CD1c-positive myeloid dendritic cell (primary cell): ENCODE measurements around the gene CPN2.

Experiments
- DNase-seq: peaks from one replicate; pipeline ENCODE4 v3.0.0-alpha.2; 2016; ENCODE audit errors: extremely low spot score

CPN2 gene

DNA sequence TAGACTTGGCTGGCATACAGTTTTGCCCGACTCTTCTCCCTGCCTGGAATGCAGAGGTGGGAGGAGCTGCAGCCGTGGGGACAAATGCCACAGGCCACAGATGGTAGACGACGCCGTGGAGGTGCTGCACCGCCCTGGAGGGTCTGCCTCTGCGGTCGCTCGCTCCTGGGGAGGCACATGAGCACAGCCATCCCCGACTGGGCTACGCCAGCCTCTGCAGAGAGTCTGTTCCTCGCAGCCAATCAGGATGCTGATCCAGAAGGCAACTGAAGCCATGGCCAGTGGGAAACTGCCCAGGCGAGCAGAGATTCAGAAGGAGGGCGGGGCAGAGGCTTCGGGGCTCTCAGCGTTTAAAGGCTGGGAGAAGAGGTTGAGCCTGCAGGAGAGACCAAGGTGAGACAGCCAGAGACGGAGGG, 30.3 kb upstream of the CPN2 start:
- no peak for DNase-seq

DNA sequence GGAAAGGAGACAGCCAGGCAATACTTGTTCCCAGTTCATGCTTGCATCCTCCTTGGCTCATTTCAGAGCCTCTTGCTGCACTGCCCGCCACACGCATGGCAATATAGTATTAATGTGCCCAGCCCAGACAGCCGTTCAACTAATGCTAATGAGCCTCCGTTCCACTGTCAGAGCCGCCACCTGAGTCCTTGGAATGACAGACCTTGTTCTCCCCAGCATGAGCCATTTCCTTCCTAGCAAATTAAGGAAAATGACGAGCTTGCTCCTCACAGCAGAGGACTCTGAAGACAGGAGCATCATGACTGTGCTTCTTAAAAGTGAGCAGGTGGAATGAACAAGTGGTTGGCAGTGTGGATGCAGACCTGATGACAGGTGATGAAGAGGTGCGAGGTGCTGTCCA, 29.2 kb upstream of the CPN2 start:
- no peak for DNase-seq

DNA sequence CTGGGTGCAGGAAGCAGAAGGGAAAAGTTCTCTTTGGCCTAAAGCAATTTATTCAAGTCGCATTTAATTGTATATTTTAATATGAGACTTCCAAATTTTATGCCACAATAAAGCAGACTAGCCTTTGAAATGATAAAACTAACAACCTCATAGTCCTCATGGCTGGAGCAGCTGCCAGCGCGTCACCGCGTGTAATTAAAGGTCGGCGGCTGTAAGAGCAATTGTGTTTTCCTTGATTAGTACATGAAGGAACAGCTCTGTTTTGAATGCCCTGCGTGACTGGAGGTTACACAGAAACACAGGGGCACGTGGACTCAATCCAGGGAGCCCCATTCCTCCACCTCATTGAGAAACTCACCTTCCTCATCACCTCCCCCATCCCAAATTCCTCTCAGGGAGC, 28.5 kb upstream of the CPN2 start:
- DNase-seq: no peak

DNA sequence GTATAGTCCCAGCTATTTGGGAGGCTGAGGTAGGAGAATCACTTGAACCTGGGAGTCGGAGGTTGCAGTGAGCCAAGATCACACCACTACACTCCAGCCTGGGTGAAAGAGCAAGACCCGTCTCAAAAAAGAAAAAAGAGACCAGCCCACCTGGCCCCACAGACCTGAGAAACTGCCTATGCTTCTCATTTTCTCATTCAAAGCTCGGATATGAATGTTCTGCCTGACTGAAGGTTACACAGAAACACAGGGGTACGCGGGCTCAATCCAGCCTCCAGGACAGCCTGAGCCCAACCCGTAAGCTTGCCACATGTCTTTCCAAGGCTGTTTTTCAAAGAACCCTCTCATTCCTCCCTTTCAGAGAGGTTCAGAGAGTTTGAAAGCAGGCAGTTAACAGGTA, 28.1 kb upstream of the CPN2 start:
- no peak for DNase-seq

GRCh38 chr3:194377708-194378107, 26.6 kb upstream of the CPN2 start:
- DNase-seq: no peak

DNA sequence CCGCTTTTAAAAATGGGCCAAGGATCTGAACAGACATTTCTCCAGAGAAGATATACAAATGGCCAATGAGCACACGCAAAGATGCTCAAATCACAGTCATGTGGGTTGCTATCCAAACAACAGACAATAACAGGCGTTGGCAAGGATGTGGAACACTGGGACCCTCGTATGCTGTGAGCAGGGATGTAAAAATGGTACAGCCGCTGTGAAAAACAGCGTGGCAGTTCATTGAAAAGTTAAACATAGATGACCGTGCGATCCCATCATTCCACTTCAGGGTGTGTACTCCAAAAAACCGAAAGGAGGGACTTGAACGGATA, 25.1 kb upstream of the CPN2 start:
- DNase-seq: no peak

- DNase-seq: no peak
Measured at GRCh38 chr3:194375473-194376240, 24.5 kb upstream of the CPN2 start.

GRCh38 chr3:194374935-194375334, 23.8 kb upstream of the CPN2 start:
- DNase-seq: no peak

DNA sequence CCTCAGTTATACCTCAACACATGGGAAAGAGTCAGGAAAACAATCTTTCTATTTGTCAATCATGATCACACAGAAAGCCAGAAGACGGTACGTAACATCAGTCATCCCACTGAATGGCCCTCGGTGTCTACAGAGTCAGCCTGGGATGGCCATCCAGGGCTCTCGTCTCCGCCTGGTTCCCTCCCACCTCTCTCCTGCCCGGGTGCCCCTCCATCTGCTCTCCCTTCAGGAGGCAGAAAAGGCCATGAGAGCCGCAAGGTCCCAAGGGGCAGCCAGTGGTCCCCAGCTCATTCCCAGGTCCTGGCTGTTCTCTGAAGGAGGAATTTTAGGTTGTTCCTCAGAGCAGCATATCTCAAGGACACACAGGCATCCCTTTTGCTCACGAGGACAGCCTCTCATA, 22.8 kb upstream of the CPN2 start:
- DNase-seq: no peak

DNA sequence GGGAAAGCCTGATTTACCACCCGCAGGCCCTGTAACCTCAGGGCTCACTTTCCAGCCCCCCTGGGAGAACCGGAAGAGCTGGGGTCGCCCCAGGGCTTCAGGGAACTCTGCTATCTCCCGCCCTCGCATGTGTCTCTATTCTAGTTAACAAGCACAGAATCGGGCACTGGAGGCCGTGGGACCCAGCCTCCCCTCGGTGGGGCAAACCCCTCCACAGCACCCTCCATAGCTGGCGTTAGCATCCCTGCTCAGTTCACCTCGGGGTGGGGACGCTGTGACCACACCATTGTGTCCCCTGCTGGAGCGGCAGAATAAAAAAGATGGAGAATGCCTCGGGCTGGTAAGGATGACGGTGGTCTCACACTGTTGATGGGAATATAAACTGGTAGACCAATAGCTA, 21.9 kb upstream of the CPN2 start:
- DNase-seq: no peak

DNA sequence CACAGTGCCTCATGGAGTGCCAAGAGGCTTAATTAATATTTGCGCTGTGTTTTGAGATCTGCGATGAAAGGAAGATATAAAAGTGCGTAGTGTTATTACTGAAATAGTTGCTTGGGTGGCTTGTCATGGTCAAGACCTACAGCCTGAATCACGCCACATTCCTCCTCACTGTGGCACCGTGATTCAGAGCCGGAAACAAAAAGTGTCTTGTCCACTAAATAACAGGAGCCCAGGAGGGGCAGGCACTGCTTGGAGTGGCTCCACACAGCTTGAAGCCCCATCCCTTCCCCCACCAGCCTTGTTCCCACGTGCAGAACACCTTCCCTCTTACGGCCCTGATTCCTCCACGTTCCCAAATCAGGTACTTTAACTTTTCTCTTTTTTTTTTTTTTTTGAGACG, 19.6 kb upstream of the CPN2 start:
- no peak for DNase-seq

DNA sequence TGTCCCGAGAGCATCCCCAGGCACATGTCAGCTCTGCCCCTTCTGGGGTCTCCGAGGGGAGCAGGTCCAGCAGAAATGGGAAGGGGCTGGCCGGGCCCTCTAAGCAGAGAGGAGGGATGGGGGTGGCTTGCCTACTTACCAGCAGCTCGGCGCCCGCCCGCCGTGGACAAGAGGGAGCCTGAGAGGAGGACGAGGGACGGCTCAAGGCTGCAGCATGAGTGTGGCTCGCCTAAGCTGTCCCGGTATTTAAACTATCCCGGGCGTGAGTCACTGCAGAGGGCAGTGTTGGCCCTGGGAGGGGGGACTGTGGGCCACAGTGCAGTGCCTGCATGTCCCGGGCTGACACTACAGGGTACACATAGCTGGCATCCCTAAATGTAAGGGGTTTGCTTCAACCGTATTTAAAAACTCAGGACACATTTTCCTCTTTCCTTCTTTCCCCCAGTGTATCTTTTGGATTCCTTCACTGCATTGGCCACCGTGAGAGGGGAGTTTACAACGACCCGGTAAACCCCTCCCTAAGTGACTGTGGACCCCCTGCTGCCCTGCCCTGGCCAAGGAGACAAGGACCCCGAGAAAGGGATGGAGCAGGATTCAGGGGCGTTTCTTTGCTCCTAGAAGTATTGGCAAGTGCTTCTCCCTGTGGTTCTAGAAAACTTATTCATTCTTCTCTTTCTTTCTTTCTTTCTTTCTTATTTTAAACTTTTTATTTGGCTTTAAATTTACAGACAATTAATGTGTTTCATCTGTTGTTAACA, 18.6 kb upstream of the CPN2 start, which contains the start of gene LRRC15:
TSS of gene LRRC15 (minus strand) at position 222 of the 758 bp plus-strand sequence. CDS start 8,700 bp downstream, outside the sequence.
- no peak for DNase-seq

DNA sequence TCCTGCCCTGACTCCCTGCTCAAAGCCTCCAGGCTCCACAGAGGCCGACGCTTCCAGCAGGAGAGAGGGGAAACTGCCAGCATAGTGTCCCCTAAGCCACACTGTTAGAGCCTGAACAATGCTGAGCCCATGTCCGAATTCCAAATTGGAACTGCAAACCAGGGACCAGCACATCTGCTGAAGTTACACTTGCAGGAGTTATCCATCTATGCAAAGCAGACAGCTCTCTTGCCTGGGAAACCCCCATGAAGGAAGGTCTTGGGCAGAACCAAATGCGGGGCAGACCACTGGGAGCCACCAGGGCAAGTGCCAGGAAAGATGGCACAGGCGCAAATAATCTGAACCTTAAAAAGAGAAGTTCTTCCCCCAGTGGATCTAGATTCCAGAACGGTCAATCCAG, 17.8 kb upstream of the CPN2 start:
- no peak for DNase-seq

DNA sequence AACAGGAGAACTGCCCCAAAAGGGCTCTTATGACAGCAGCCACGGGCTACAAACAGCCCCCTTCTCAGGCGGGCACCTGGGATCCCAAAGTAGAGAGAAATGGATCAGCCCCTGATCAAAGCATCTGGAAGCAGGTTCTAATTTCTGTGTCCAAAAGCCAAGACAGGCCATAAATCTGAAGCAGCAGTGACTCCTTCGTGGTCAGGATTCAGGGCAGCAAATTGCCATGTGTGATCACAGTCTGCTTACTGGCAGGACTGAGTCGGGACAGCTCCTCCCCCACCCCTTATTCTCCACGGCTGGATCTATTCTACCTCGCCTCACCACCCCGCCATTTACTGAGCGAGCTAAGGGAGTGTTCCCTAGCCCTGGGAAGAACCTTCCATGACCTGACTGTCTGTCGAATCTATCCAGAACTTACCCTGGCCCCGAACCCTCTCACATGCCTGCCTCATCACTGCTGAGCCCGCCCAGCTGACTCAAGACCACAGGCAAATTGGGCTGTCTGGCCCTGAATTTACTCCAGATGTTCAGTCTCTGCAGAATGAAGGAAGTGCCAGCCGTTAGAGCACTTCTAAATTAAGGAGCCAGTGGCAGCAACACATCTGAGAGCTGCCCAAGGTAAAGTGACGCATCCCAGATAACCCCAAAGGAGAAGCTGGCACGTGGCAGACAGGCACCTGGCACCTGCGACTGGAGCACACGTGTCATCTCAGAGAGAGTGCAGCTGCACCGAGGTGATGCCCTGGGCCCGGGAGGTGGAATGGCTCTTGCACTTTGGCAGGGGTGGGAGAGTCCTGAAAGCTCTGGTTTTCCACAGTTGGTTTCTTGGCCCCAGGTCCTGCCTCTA, 17.1 kb upstream of the CPN2 start:
- no peak for DNase-seq

GRCh38 chr3:194365978-194366490, 14.9 kb upstream of the CPN2 start:
- no peak for DNase-seq

- no peak for DNase-seq
Measured at GRCh38 chr3:194365526-194365925, 14.4 kb upstream of the CPN2 start.

- no peak for DNase-seq
Measured at GRCh38 chr3:194364652-194365434, 13.7 kb upstream of the CPN2 start.

GRCh38 chr3:194364314-194364651, 13.2 kb upstream of the CPN2 start:
- DNase-seq: no peak

DNA sequence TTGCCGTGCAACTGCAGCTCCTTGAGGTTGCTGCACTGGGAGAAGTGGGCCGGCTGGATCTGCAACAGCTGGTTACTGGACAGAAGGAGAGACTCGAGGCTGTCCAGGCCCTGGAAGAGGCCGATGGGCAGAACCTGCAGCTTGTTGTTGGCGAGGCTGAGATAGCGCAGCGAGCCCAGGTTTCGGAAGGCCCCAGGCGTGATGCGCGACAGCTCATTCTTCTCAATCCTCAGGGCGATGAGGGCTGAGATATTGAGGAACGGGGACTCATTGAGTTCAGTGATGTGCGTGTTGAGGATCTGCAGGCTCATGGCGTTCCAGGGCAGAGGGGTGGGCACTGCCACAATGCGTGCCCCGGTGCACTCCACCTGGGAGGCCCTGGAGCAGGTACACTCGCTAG, 9.4 kb upstream of the CPN2 start:
- DNase-seq: no peak

DNA sequence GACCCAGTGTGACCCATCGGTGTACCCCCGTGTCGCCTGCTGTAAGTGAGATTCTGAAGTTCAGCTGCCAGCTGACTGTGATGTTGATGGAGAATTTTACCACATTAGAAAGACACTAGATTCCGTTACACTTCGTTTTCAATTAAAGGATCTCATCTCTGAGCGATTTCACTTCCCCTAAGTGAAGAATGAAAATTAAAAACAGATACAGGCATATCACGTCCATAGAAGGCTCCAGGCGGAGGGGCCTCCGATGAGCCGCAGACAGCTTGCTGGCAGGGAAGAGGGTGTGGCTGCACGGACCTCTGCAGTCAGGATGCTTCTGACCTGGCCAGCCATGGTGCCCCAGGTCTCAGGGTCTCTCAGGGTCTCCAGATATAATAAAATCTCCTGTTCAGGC, 6.6 kb upstream of the CPN2 start:
- no peak for DNase-seq

DNA sequence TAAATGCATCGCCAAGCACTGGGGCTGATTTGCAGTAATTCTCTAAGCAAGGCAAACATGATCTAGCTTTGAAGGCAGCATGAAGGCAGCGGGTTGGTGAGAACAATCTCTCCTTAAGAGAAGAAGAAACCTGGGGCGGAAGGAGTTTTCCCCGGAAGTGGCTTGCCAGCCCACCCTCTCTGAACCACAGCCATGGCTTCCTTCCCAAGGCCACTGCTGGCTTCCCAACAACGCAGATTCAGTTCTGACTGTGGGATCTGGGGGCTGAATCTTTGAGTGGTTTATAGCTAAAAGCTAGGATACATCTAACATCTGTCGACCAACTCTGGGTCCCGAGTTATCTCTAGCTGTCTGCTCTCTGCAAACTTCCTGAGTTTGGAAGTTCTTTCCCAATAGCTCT, 4.3 kb upstream of the CPN2 start:
- DNase-seq: no peak

GRCh38 chr3:194354315-194354714, 3.2 kb upstream of the CPN2 start:
- no peak for DNase-seq
